ENCODE results near the gene VIT. TPM values are rescaled to one million over a fixed set of nuclear protein-coding genes. Genes with fewer than 3 reads are reported as not detected.

VIT gene
- total and polyA plus RNA-seq, 2 donors (not counting 1 experiment from before 2014, with no cell fraction given): 0.17 to 0.62 TPM

GRCh38 chr2:36839976-36840617 lies 143.6 kb downstream of the VIT start:
- DNase-seq (ENCODE audit: low read depth in 2 of 2): no peak
- no peak overlapping the region for H3K4me2 ChIP-seq (ENCODE audit: extremely low read depth, insufficient read depth, low read length)
- H3K4me3 ChIP-seq (replicated peaks in 1 of 4; ENCODE audit: control extremely low read depth in 1 of 4, insufficient read depth in 1 of 4, low read depth in 3 of 4, low read length in 4 of 4): no peak overlapping the region
- no peaks in the 10 kb centered on the region for H3K36me3 ChIP-seq (ENCODE audit: control insufficient read depth, insufficient read depth, low read length)
- no peak overlapping the region for H3K27ac ChIP-seq (ENCODE audit: insufficient read depth, low read length)
- H4K20me1 ChIP-seq (ENCODE audit: control insufficient read depth, extremely low read depth, insufficient read depth, low read length): no peaks in the 10 kb centered on the region
- H3K4me1 ChIP-seq (ENCODE audit: control insufficient read depth, extremely low read depth, insufficient read depth, low read length): no peaks in the 10 kb centered on the region
- no peak overlapping the region for H2AFZ ChIP-seq (ENCODE audit: low read length)
- no peak for TF ChIP-seq CTCF (conservative IDR thresholded peaks at IDR 0.05 in 1 of 2, IDR thresholded peaks at IDR 0.05 in 1 of 2; ENCODE audit: low read depth in 1 of 2, low read length in 2 of 2)
- TF ChIP-seq EZH2 (IDR thresholded peaks at IDR 0.05; ENCODE audit: low read length, missing control alignments): no peak
- no peaks in the 10 kb centered on the region for H3K27me3 ChIP-seq (ENCODE audit: control insufficient read depth, insufficient read depth, low read length)
- H3K9ac ChIP-seq (ENCODE audit: insufficient read depth, low read length): no peak overlapping the region
- H3K79me2 ChIP-seq (ENCODE audit: control insufficient read depth, insufficient read depth, low read length): no peaks in the 10 kb centered on the region
- H3K9me3 ChIP-seq (ENCODE audit: control insufficient read depth, insufficient read depth, low read depth, low read length): no peaks in the 10 kb centered on the region

- Histone ChIP-seq H3K36me3 (ENCODE audit: control insufficient read depth, insufficient read depth, low read length) (no peaks in the 10 kb centered on the region), H4K20me1 (ENCODE audit: control insufficient read depth, extremely low read depth, insufficient read depth, low read length) (no peaks in the 10 kb centered on the region), H3K9ac (ENCODE audit: insufficient read depth, low read length) (no peak overlapping the region), H3K4me2 (ENCODE audit: extremely low read depth, insufficient read depth, low read length) (no peak overlapping the region), H3K4me3 (replicated peaks in 1 of 4; ENCODE audit: control extremely low read depth in 1 of 4, insufficient read depth in 1 of 4, low read depth in 3 of 4, low read length in 4 of 4) (no peak overlapping the region), H2AFZ (ENCODE audit: low read length) (no peak overlapping the region), H3K27me3 (ENCODE audit: control insufficient read depth, insufficient read depth, low read length) (no peaks in the 10 kb centered on the region), H3K4me1 (ENCODE audit: control insufficient read depth, extremely low read depth, insufficient read depth, low read length) (no peaks in the 10 kb centered on the region), H3K79me2 (ENCODE audit: control insufficient read depth, insufficient read depth, low read length) (no peaks in the 10 kb centered on the region), H3K27ac (ENCODE audit: insufficient read depth, low read length) (no peak overlapping the region), H3K9me3 (ENCODE audit: control insufficient read depth, insufficient read depth, low read depth, low read length) (no peaks in the 10 kb centered on the region)
- no peak for TF ChIP-seq EZH2 (IDR thresholded peaks at IDR 0.05; ENCODE audit: low read length, missing control alignments)
- no peak for TF ChIP-seq CTCF (conservative IDR thresholded peaks at IDR 0.05 in 1 of 2, IDR thresholded peaks at IDR 0.05 in 1 of 2; ENCODE audit: low read depth in 1 of 2, low read length in 2 of 2)
- DNase-seq (ENCODE audit: low read depth in 2 of 2): no peak
These were observed 147.3 kb downstream of the VIT start for GRCh38 chr2:36843838-36844237.

- Histone ChIP-seq H3K36me3 (ENCODE audit: control insufficient read depth, insufficient read depth, low read length) (no peaks in the 10 kb centered on the region), H3K4me3 (replicated peaks in 1 of 4; ENCODE audit: control extremely low read depth in 1 of 4, insufficient read depth in 1 of 4, low read depth in 3 of 4, low read length in 4 of 4) (no peak overlapping the region), H4K20me1 (ENCODE audit: control insufficient read depth, extremely low read depth, insufficient read depth, low read length) (no peaks in the 10 kb centered on the region), H3K9me3 (ENCODE audit: control insufficient read depth, insufficient read depth, low read depth, low read length) (no peaks in the 10 kb centered on the region), H3K9ac (ENCODE audit: insufficient read depth, low read length) (no peak overlapping the region), H3K27me3 (ENCODE audit: control insufficient read depth, insufficient read depth, low read length) (no peaks in the 10 kb centered on the region), H2AFZ (ENCODE audit: low read length) (no peak overlapping the region), H3K79me2 (ENCODE audit: control insufficient read depth, insufficient read depth, low read length) (no peaks in the 10 kb centered on the region), H3K4me1 (ENCODE audit: control insufficient read depth, extremely low read depth, insufficient read depth, low read length) (no peaks in the 10 kb centered on the region), H3K4me2 (ENCODE audit: extremely low read depth, insufficient read depth, low read length) (no peak overlapping the region), H3K27ac (ENCODE audit: insufficient read depth, low read length) (no peak overlapping the region)
- no peak for DNase-seq (ENCODE audit: low read depth in 2 of 2)
- TF ChIP-seq CTCF (conservative IDR thresholded peaks at IDR 0.05 in 1 of 2, IDR thresholded peaks at IDR 0.05 in 1 of 2; ENCODE audit: low read depth in 1 of 2, low read length in 2 of 2) (no peak), EZH2 (IDR thresholded peaks at IDR 0.05; ENCODE audit: low read length, missing control alignments) (no peak)
These were observed 152.8 kb downstream of the VIT start for GRCh38 chr2:36849265-36849664.
